Stimulated activated CD8-positive, alpha-beta memory T cell treated with anti-CD3 and anti-CD28 coated beads, Interleukin-4, amount 100 ng/mL, for 24 hours (primary cell): ENCODE data around the gene TLE6.
"Not testable (repeated sequence)": the region's sequence is repeated elsewhere in the genome, so short reads cannot be mapped to it uniquely, and the experiment has no call there.

Experiments
- DNase-seq: peaks from one replicate; pipeline ENCODE4 v3.0.0-alpha.2; 2020; ENCODE audit warnings: low read depth

Gene TLE6

GRCh38 chr19:3029065-3029923 is 51.9 kb downstream of the TLE6 start, which contains the start of gene TLE2:
Gene TLE2, minus strand, starts transcription at chr19:3029280. Its CDS starts 376 bp downstream, at chr19:3028904.
- no peak for DNase-seq

GRCh38 chr19:3031607-3031867 is 54.2 kb downstream of the TLE6 start:
- no peak for DNase-seq

- no peak for DNase-seq
Observed at GRCh38 chr19:3033595-3034405, 56.4 kb downstream of the TLE6 start.

GRCh38 chr19:3034406-3034655 is 57.0 kb downstream of the TLE6 start:
- DNase-seq: no peak

GRCh38 chr19:3034656-3035541 is 57.5 kb downstream of the TLE6 start:
- no peak for DNase-seq

GRCh38 chr19:3035542-3036118 is 58.3 kb downstream of the TLE6 start:
- peak; percentile 85 for DNase-seq

GRCh38 chr19:3036119-3036976 is 59.0 kb downstream of the TLE6 start:
- DNase-seq: peak; percentile 75

GRCh38 chr19:3036977-3037544 is 59.7 kb downstream of the TLE6 start:
- DNase-seq: not testable (repeated sequence)

- no peak for DNase-seq
Observed at GRCh38 chr19:3038214-3038613, 60.9 kb downstream of the TLE6 start.

- no peak for DNase-seq
Observed at GRCh38 chr19:3039125-3039524, 61.8 kb downstream of the TLE6 start.

- no peak for DNase-seq
Observed at GRCh38 chr19:3039641-3040077, 62.3 kb downstream of the TLE6 start.

- no peak for DNase-seq
Observed at GRCh38 chr19:3041327-3041726, 64.0 kb downstream of the TLE6 start.

- no peak for DNase-seq
Observed at GRCh38 chr19:3041761-3042620, 64.6 kb downstream of the TLE6 start.

- no peak for DNase-seq
Observed at GRCh38 chr19:3042621-3043267, 65.4 kb downstream of the TLE6 start.
